Activated CD8-positive, alpha-beta memory T cell treated with anti-CD3 and anti-CD28 coated beads for 1 hour (primary cell): ENCODE results near the gene CERCAM.

Source experiments
- DNase-seq, 2 donors: peaks; one replicate each; pipeline ENCODE4 v3.0.0-alpha.2; 2020; ENCODE audit warnings: low read depth in 1 of 2; ENCODE audit errors: extremely low read depth in 1 of 2

CERCAM gene

GRCh38 chr9:128420651-128421481 lies at the start of gene CERCAM:
CERCAM (plus strand) TSS chr9:128420857; CDS start chr9:128420878, 21 bp downstream.
- DNase-seq = peak in 1 of 2 donors; percentile 39

- no peak for DNase-seq
Measured at GRCh38 chr9:128371630-128372117, 49.0 kb upstream of the CERCAM start.

GRCh38 chr9:128372188-128372641 lies 48.4 kb upstream of the CERCAM start:
- no peak for DNase-seq

GRCh38 chr9:128372784-128373183 lies 47.9 kb upstream of the CERCAM start:
- DNase-seq = no peak

GRCh38 chr9:128374221-128374675 lies 46.4 kb upstream of the CERCAM start:
- no peak for DNase-seq

GRCh38 chr9:128375865-128376264 lies 44.8 kb upstream of the CERCAM start:
- DNase-seq = no peak

- DNase-seq = no peak
Measured at GRCh38 chr9:128382261-128382660, 38.4 kb upstream of the CERCAM start.

GRCh38 chr9:128383007-128383753 lies 37.5 kb upstream of the CERCAM start:
- DNase-seq = no peak

- no peak for DNase-seq
Measured at GRCh38 chr9:128383791-128384190, 36.9 kb upstream of the CERCAM start.

GRCh38 chr9:128384801-128385495 lies 35.7 kb upstream of the CERCAM start:
- no peak for DNase-seq

GRCh38 chr9:128385496-128386460 lies 34.9 kb upstream of the CERCAM start:
- no peak for DNase-seq

- no peak for DNase-seq
Measured at GRCh38 chr9:128388150-128388549, 32.5 kb upstream of the CERCAM start.

- DNase-seq = no peak
Measured at GRCh38 chr9:128389395-128390149, 31.1 kb upstream of the CERCAM start.

GRCh38 chr9:128390150-128390812 lies 30.4 kb upstream of the CERCAM start:
- DNase-seq = no peak

GRCh38 chr9:128390813-128391711 lies 29.6 kb upstream of the CERCAM start:
- DNase-seq = no peak

GRCh38 chr9:128391956-128392301 lies 28.7 kb upstream of the CERCAM start:
- DNase-seq = no peak

GRCh38 chr9:128392302-128393144 lies 28.1 kb upstream of the CERCAM start:
- no peak for DNase-seq
